GM18858 (cell line): ENCODE results near the gene POLR3K.
"Not testable (repeated sequence)": the region's sequence is repeated elsewhere in the genome, so short reads cannot be mapped to it uniquely, and the experiment has no call there.

Experiments used
- ATAC-seq: cut with Tn5 transposase; IDR thresholded peaks from one replicate; pipeline ENCODE4 v1.9.1; 2021; ENCODE audit not compliant: unreplicated experiment

The POLR3K gene

DNA sequence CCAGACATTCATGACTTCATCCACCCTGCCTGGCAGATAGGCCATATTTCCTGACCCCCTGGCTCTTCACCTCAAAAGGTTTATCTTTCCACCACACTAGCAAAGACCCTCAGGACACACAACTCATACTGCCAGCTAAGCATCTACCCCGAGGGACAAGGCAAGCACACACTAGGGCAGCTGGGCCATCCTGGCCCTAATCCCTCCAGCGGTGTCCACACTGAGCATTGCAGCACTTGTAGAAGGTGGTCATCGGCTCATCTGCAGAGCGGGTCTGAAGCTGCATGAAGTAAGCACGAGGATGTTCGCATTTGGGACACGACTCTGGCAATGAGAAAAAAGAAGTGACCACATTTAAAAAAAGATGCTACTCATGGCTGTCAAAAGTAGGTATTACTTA, 6.2 kb downstream of the POLR3K start:
- no peak for ATAC-seq

DNA sequence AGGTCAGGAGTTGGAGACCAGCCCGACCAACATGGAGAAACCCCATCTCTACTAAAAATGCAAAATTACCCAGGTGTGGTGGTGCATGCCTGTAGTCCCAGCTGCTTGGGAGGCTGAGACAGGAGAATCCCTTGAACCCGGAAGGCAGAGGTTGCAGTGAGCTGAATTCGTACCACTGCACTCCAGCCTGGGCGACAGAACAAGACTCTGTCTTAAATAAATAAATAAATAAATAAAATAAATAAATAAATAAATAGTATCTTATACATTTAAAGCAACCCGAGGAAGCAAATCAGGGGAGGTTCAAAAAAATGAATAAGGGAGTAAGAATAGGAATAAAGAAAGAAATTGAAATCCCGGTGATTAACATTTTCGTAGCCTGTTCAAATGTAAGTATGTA, 6.9 kb downstream of the POLR3K start:
- not testable (repeated sequence) for ATAC-seq

DNA sequence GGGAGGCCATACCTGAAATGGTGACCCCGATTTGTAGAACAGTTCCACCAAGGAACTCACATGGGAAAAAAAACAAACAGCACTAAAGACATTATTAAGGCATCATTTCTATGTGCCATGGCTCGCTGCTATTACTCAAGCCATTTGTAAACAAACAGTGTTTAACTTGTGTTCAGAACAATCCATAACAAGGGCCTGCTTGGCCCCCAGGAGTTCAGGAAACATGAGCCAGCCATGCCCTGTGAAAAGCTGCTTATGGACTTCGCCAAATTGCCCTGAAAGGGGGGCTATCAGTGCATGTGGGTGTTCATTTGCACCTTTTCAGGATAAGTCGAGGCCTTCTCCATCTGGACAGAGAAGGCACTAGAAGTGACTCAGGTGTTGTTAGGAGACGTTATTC, 8.0 kb downstream of the POLR3K start:
- no peak for ATAC-seq

GRCh38 chr16:44655-45054, 8.8 kb downstream of the POLR3K start:
- ATAC-seq, result no peak

GRCh38 chr16:43294-43693, 10.1 kb downstream of the POLR3K start:
- ATAC-seq, result no peak

- ATAC-seq, result no peak
Observed at GRCh38 chr16:42691-43090, 10.7 kb downstream of the POLR3K start.

DNA sequence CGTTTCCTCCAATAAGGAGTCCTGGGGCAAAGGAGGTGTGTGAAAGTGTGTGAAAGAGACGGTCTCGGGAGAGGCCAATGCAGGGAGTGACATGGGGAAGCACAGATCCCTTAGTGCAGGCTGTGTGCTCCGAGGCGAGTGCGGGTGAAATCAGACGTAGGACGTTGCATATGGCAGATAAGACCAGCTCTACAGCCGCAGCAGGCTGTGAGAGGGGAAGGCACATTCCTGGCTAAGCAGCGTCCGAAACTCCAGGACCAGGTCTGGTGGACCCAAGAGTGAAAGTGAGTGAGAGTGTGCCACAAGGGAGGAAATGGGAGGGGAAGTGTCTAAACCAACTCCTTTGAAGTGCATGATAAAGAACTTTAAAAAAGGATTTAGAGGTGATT, 11.3 kb downstream of the POLR3K start:
- no peak for ATAC-seq

DNA sequence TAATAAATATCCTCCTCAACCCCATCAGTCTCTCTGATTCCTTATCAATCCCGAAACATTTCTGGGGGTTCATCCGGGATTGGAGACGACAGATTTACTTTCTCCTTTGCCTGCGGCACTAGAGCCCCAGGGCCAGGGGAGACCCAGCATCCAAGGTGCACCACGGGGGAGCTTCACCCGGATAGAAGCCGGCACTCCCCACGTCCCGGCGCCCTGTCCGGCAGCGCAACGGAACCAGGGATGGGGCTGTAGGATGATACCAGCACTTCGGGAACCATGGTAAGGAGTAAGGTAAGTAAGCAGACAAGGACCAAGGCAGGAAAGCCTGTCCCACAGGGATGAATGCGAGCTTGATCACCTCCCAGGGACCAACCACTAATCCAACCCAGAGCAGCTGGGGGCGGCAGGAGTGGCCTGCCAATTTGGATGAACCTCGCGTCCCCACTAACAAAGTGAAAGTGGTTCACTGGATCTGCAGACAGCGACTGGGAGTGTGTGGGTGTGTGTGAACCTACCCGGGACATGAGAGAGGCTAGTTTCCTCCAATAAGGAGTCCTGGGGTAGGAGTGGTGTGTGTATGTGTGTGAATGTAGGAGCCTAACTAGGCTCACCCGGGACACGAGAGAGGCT, 11.9 kb downstream of the POLR3K start:
- no peak for ATAC-seq

DNA sequence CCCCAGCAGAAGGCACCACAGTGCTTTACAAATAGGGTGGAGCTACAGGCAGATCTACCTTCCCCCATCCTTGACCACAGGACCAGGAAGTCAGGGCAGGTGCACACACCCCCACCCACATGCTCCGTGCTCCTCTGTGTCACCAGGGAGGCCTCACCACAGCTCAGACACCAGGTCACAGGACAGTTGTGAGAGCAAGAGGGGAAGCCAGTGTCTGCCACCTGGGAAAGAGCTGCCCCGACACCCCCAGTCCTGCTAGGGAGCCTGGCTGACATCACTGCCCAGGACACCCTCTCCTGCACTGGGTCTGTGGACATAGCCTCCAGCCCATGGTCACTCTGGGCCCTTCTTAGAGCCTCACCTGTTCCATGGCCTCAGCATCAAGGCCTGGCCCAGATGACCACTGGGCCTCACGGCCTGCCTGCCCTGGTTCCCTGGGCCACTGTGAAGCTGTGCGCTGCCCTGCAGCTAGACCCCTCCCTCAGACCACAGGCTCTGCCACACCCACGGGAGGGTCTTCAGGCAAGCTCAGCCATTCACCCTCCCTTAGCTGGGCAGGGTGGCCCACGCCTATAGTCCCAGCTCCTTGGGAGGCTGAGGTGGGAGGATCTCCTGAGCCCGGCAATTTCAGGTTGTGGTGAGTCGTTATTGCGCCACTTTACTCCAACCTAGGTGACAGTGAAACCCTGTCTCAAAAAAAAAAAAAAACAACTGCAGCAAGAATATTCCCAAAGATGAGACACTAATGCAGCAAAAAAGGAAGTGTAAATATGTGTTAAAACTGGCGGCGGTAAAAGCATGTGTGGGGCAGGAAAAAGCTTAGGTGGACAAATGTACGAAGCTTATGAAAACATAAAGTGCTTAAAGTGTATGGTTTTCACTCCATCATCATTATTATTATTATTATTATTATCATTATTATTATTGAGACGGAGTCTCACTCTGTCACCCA, 14.2 kb downstream of the POLR3K start:
- ATAC-seq, result no peak

- ATAC-seq, result not testable (repeated sequence)
Observed at GRCh38 chr16:38206-38605, 15.2 kb downstream of the POLR3K start.

- ATAC-seq, result no peak
Observed at GRCh38 chr16:37511-37910, 15.9 kb downstream of the POLR3K start.

- no peak for ATAC-seq
Observed at GRCh38 chr16:36336-36984, 16.9 kb downstream of the POLR3K start.

DNA sequence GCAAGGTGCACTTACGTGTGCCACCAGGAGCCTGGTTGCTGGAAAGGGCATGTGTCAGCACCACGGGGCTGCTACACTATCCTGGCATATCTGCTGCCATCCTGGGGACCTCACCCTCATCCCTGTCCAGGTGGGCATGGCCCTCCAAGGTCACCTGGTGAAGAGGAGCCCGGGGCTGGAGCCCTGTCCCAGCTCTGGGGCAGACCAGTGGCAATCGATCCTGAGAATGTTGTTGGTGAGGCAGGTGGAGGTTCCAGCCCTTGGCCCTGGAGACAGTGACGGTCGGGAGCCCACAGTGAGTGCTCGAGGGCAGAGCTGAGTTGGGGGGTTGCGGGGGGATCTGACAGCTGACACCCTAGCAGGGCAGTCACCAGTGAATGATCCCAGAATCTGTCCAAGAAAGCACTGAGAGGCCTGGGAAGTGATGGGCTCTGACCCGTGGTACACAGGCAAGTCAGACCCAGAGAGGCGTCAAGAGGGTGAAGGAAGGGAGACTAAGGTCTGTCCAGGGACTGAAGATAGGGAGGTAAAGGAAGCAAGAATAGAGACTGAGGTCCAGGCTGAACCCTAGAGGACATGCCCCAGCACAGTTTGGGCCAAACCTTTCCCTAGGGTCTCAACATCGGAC, 17.6 kb downstream of the POLR3K start:
- no peak for ATAC-seq

DNA sequence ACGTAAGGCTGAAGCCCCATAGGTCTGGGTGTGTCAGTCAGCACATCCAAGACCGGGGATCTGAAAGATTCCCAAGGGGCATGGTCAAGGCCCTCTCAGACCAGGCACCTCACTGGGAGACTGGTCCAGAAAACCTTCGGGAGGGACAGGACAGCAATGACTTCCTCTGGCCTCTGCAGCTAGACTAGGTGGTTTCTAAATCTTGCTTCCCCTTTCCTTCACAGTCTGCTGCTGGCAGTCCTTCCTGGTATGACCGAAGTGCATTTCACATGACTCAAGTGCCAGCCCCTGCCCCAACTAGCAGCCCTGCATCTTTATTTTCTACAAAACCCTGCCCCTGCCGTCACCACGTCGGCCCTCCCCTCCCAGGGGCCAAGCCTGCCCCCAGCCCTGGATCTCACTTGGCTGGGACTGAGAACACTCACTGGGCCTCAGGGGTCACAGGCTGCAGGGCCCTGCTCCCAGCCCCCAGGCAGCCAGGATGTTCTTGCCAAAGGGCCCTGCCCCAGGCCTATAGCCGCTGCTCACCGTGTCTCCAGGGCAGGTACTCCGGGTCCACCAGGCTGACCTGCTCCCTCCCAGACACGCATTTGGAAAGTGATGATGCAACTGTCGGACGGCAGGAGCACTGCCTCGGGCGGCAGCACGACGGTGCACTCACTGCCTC, 18.3 kb downstream of the POLR3K start:
- no peak for ATAC-seq

DNA sequence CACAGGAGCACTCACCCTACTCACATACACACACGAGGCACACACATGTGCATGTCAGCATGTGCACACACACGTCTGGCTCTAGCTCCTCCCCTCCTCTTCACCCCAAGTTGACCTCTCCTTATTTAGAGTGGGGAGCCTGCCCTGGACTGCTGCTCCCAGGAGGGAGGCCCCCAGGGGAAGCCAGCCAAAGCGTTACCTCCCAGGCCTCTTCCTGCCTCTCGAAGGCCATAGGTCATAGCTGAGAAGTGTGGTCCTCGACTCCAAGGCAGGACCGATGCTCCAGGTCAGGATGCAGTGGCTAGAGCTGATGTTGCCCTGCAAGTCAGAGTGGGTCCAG, 18.8 kb downstream of the POLR3K start:
- no peak for ATAC-seq

- ATAC-seq, result no peak
Observed at GRCh38 chr16:33877-34647, 19.3 kb downstream of the POLR3K start.

- ATAC-seq, result not testable (repeated sequence)
Observed at GRCh38 chr16:33154-33876, 20.1 kb downstream of the POLR3K start.

DNA sequence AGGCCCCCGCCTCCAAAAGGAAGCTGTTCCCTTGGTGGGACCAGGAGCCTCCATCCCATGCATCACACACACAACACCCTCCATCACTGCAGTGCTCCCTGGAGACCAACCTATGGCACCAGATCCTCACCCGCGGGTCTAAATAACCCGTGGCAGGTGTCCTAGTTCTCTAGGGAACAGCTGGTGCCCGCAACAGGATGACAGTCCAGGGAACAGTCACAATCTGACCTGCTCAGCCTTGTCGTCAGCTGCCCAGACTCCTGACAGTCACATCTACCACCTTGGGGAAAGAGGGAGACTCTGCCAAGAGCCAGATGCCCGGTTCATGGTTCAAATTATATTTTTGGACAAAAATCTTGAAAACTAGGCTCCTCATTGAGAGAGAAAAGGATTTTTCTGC, 22.8 kb downstream of the POLR3K start:
- not testable (repeated sequence) for ATAC-seq

- ATAC-seq, result not testable (repeated sequence)
Observed at GRCh38 chr16:25926-26348, 27.5 kb downstream of the POLR3K start.

DNA sequence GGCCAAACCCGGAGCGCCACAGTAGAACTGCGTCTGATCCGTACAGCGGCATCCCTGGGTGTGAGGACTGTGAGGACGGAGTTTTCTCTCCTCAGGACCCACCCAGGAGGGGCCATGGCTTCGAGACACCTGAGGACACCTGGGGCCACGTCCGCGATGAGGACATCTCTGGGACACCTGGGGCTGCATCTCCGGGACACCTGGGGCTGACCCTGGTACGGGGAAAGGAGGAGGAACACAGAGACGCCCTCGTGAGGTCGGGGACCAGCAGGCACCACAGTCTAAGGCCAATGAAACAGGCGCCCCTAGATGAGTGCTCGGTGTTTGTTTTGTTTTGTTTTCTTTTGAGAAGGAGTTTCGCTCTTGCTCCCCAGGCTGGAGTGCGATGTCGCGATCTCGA, 29.3 kb downstream of the POLR3K start:
- ATAC-seq, result not testable (repeated sequence)
